GM12878 (cell line): ENCODE measurements around the gene XYLB.

Experiments used
- CTCF ChIP-seq, 3 experiments: IDR thresholded peaks in 2 of 3; conservative IDR thresholded peaks in 1 of 3; 2 replicates each; pipeline ENCODE4 v1.5.1; 2011; ENCODE audit warnings: low read depth in 3 of 3, low read length in 3 of 3, mild to moderate bottlenecking in 3 of 3, control low read depth in 2 of 3, moderate library complexity in 2 of 3, inconsistent platforms in 1 of 3, mixed read lengths in 1 of 3; ENCODE audit not compliant: control insufficient read depth in 2 of 3, insufficient read depth in 1 of 3; ENCODE audit errors: extremely low read depth in 1 of 3
- GABPA ChIP-seq: IDR thresholded peaks from 2 replicates; pipeline ENCODE4 v1.6.1; 2014; ENCODE audit warnings: antibody characterized with exemption, low read depth, mild to moderate bottlenecking, inconsistent platforms
- HDAC2 ChIP-seq: fragments of 200-600 bp; sonication (generic); IDR thresholded peaks from 2 replicates; pipeline ENCODE4 v1.6.1; 2017
- JUNB ChIP-seq: IDR thresholded peaks from 2 replicates; pipeline ENCODE4 v1.6.1; 2016; ENCODE audit warnings: antibody characterized with exemption, mild to moderate bottlenecking
- ZNF24 ChIP-seq: fragments of 450-650 bp; IDR thresholded peaks from 2 replicates; pipeline ENCODE4 v1.6.1; 2017; ENCODE audit warnings: antibody characterized with exemption, mild to moderate bottlenecking

GRCh38 chr3:38323060-38323459 lies 23.5 kb upstream of the XYLB start:
- TF ChIP-seq HDAC2, result no peak
- no peak for TF ChIP-seq CTCF (IDR thresholded peaks at IDR 0.05 in 2 of 3, conservative IDR thresholded peaks at IDR 0.05 in 1 of 3; ENCODE audit: control insufficient read depth in 2 of 3, extremely low read depth in 1 of 3, insufficient read depth in 1 of 3, low read depth in 3 of 3, low read length in 3 of 3)
- no peak for TF ChIP-seq GABPA
- no peak for TF ChIP-seq ZNF24
- TF ChIP-seq JUNB, result no peak
